Skin epidermis (tissue), 12 donors: Measurements from ENCODE around the gene DLK1.

Source experiments
- H3K27ac ChIP-seq, 21 experiments: fragments of 200-600 bp; sonication (generic) in 11 of 21; one replicate each; pipeline ENCODE4 v1.5.0; 2020; ENCODE audit warnings: mild to moderate bottlenecking in 3 of 21, inconsistent platforms in 2 of 21, moderate library complexity in 2 of 21
- H3K4me3 ChIP-seq, 7 experiments: fragments of 200-600 bp; sonication (generic) in 2 of 7; one replicate each; pipeline ENCODE4 v1.5.0; 2020; ENCODE audit warnings: inconsistent platforms in 2 of 7, mild to moderate bottlenecking in 2 of 7, moderate library complexity in 1 of 7

DLK1 gene

GRCh38 chr14:100726550-100727085 is at the start of gene DLK1:
Gene DLK1 (plus strand): TSS chr14:100726892. CDS start chr14:100727069, 177 bp downstream.
- H3K4me3 ChIP-seq = no peak within 1 kb of the TSS

GRCh38 chr14:100677152-100677551 is 49.5 kb upstream of the DLK1 start:
- Histone ChIP-seq H3K27ac (peak overlapping the region in 6 of 21 experiments; percentile 8 to 44 (median 22)), H3K4me3 (no peak overlapping the region)

More at GRCh38 chr14:100726550-100727085, at the start of gene DLK1:
- H3K27ac ChIP-seq = no peak within 1 kb of the TSS

GRCh38 chr14:100677554-100678468 is 48.9 kb upstream of the DLK1 start:
- H3K27ac ChIP-seq = peak overlapping the region in 10 of 21 experiments; percentile 1 to 47 (median 22)
- H3K4me3 ChIP-seq = no peak overlapping the region

- H3K27ac ChIP-seq = peak overlapping the region in 6 of 21 experiments; percentile 1 to 47 (median 22)
- H3K4me3 ChIP-seq = no peak overlapping the region
Measured at GRCh38 chr14:100678469-100678828, 48.2 kb upstream of the DLK1 start.

GRCh38 chr14:100679153-100679552 is 47.5 kb upstream of the DLK1 start:
- Histone ChIP-seq H3K4me3 (no peak overlapping the region), H3K27ac (peak overlapping the region in 3 of 21 experiments; percentile 27 to 57 (median 29))

- Histone ChIP-seq H3K27ac (peak overlapping the region in 15 of 21 experiments; percentile 18 to 59 (median 37)), H3K4me3 (no peak overlapping the region)
Measured at GRCh38 chr14:100679707-100680438, 46.8 kb upstream of the DLK1 start.

- Histone ChIP-seq H3K4me3 (no peak overlapping the region), H3K27ac (peak overlapping the region in 14 of 21 experiments; percentile 18 to 59 (median 36))
Measured at GRCh38 chr14:100680439-100681051, 46.1 kb upstream of the DLK1 start.

- Histone ChIP-seq H3K27ac (peak overlapping the region in 3 of 21 experiments; percentile 32 to 35 (median 35)), H3K4me3 (no peak overlapping the region)
Measured at GRCh38 chr14:100681111-100681510, 45.6 kb upstream of the DLK1 start.

GRCh38 chr14:100682749-100683148 is 43.9 kb upstream of the DLK1 start:
- no peak overlapping the region for H3K27ac ChIP-seq
- H3K4me3 ChIP-seq = no peak overlapping the region

GRCh38 chr14:100683578-100683977 is 43.1 kb upstream of the DLK1 start:
- Histone ChIP-seq H3K4me3 (no peak overlapping the region), H3K27ac (no peak overlapping the region)

GRCh38 chr14:100684154-100684553 is 42.5 kb upstream of the DLK1 start:
- no peak overlapping the region for H3K27ac ChIP-seq
- H3K4me3 ChIP-seq = no peak overlapping the region

GRCh38 chr14:100684961-100685360 is 41.7 kb upstream of the DLK1 start:
- Histone ChIP-seq H3K4me3 (no peak overlapping the region), H3K27ac (no peak overlapping the region)

GRCh38 chr14:100686858-100687257 is 39.8 kb upstream of the DLK1 start:
- no peak overlapping the region for H3K4me3 ChIP-seq
- H3K27ac ChIP-seq = no peak overlapping the region

GRCh38 chr14:100687386-100687785 is 39.3 kb upstream of the DLK1 start:
- no peak overlapping the region for H3K27ac ChIP-seq
- no peak overlapping the region for H3K4me3 ChIP-seq

- no peak overlapping the region for H3K4me3 ChIP-seq
- no peak overlapping the region for H3K27ac ChIP-seq
Measured at GRCh38 chr14:100688051-100688450, 38.6 kb upstream of the DLK1 start.

- no peak overlapping the region for H3K27ac ChIP-seq
- H3K4me3 ChIP-seq = no peak overlapping the region
Measured at GRCh38 chr14:100688598-100689461, 37.9 kb upstream of the DLK1 start.

- Histone ChIP-seq H3K4me3 (no peak overlapping the region), H3K27ac (no peak overlapping the region)
Measured at GRCh38 chr14:100690672-100691071, 36.0 kb upstream of the DLK1 start.

GRCh38 chr14:100691395-100692056 is 35.2 kb upstream of the DLK1 start:
- H3K4me3 ChIP-seq = no peak overlapping the region
- no peak overlapping the region for H3K27ac ChIP-seq
